Ishikawa (cell line): ENCODE measurements around the gene TMEM141.

Experiments
- CEBPB ChIP-seq: IDR thresholded peaks from 2 replicates; pipeline ENCODE4 v1.6.1; 2012
- CREB1 ChIP-seq: IDR thresholded peaks from 2 replicates; pipeline ENCODE4 v1.6.1; 2012; ENCODE audit warnings: low read depth
- EGR1 ChIP-seq: IDR thresholded peaks from 2 replicates; pipeline ENCODE4 v1.6.1; 2012
- EP300 ChIP-seq: IDR thresholded peaks from 2 replicates; pipeline ENCODE4 v1.6.1; 2012; ENCODE audit warnings: borderline replicate concordance
- FOXM1 ChIP-seq: IDR thresholded peaks from 2 replicates; pipeline ENCODE4 v1.6.1; 2012; ENCODE audit warnings: low read depth, borderline replicate concordance
- NFIC ChIP-seq: IDR thresholded peaks from 2 replicates; pipeline ENCODE4 v1.6.1; 2012
- RAD21 ChIP-seq: IDR thresholded peaks from 2 replicates; pipeline ENCODE4 v1.6.1; 2012; ENCODE audit warnings: low read depth
- REST ChIP-seq: IDR thresholded peaks from 2 replicates; pipeline ENCODE4 v1.6.1; 2012; ENCODE audit warnings: low read depth, mild to moderate bottlenecking
- TAF1 ChIP-seq: IDR thresholded peaks from 2 replicates; pipeline ENCODE4 v1.6.1; 2012; ENCODE audit warnings: low read depth, mild to moderate bottlenecking
- TCF12 ChIP-seq: IDR thresholded peaks from 2 replicates; pipeline ENCODE4 v1.6.1; 2012; ENCODE audit warnings: low read depth
- TEAD4 ChIP-seq: IDR thresholded peaks from 2 replicates; pipeline ENCODE4 v1.6.1; 2012
- YY1 ChIP-seq: IDR thresholded peaks from 2 replicates; pipeline ENCODE4 v1.6.1; 2012; ENCODE audit warnings: low read depth
- ZBTB7A ChIP-seq: IDR thresholded peaks from 2 replicates; pipeline ENCODE4 v1.6.1; 2012; ENCODE audit warnings: low read depth
- TF ChIP-seq, protein P1 (sequence below): IDR thresholded peaks from 2 replicates; pipeline ENCODE4 v1.6.1; 2012
- TF ChIP-seq, protein P2 (sequence below): IDR thresholded peaks from 2 replicates; pipeline ENCODE4 v1.6.1; 2012

Gene TMEM141

DNA sequence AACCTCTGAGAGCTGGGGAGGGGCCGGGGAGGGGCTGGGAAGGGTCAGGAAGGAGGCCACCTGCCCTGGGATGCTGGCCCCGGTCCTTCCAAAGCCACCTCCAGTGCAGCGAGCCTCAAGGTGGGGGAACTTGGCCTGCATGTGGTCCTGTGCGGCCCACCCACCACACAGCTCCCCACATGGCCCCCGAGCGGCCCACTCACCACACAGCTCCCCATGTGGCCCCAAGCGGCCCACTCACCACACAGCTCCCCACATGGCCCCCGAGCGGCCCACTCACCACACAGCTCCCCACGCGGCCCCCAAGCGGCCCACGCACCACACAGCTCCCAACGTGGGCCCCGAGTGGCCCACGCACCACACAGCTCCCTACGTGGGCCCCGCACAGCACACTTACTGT is 46.4 kb upstream of the TMEM141 start:
- TF ChIP-seq CEBPB (no peak), FOXM1 (no peak), TCF12 (no peak), CREB1 (no peak), YY1 (no peak), TEAD4 (no peak), RAD21 (no peak), NFIC (no peak), ZBTB7A (no peak), TAF1 (no peak), REST (no peak)
- TF ChIP-seq, protein P1, sequence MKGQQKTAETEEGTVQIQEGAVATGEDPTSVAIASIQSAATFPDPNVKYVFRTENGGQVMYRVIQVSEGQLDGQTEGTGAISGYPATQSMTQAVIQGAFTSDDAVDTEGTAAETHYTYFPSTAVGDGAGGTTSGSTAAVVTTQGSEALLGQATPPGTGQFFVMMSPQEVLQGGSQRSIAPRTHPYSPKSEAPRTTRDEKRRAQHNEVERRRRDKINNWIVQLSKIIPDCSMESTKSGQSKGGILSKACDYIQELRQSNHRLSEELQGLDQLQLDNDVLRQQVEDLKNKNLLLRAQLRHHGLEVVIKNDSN: no peak
- TF ChIP-seq, protein P2, sequence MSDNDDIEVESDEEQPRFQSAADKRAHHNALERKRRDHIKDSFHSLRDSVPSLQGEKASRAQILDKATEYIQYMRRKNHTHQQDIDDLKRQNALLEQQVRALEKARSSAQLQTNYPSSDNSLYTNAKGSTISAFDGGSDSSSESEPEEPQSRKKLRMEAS: no peak

- no peak for TF ChIP-seq RAD21
- no peak for TF ChIP-seq ZBTB7A
- TF ChIP-seq REST: no peak
- no peak for TF ChIP-seq CEBPB
- no peak for TF ChIP-seq CREB1
- no peak for TF ChIP-seq TCF12
- no peak for TF ChIP-seq EGR1
- no peak for TF ChIP-seq FOXM1
- TF ChIP-seq, protein P2: no peak
- TF ChIP-seq YY1: no peak
- no peak for TF ChIP-seq EP300
- no peak for TF ChIP-seq NFIC
- TF ChIP-seq TAF1: no peak
- TF ChIP-seq, protein P1: no peak
Observed at GRCh38 chr9:136745389-136746154, 45.6 kb upstream of the TMEM141 start.

GRCh38 chr9:136746155-136746490 is 45.0 kb upstream of the TMEM141 start:
- no peak for TF ChIP-seq EP300
- TF ChIP-seq YY1: no peak
- TF ChIP-seq RAD21: no peak
- no peak for TF ChIP-seq EGR1
- TF ChIP-seq FOXM1: no peak
- no peak for TF ChIP-seq ZBTB7A
- no peak for TF ChIP-seq TAF1
- TF ChIP-seq REST: no peak

DNA sequence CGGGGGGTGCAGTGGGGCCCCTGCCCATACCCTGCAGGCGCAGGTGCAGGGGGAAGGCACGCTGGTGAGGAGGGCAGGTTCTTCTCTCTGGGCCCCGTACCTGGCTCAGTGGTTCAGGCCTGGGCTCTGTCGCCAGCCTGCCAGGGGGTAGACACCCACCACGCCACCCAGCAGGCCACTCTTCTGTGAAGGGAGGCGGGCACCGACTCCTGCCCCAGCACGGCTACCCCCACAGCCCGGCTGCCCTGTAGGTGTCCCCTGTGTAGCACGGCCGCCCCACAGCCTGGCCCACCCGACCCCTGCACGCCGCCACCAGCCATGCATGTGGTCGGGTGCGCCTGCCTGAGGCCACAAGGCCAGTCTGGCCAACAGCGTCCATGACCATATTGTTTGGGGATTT is 44.5 kb upstream of the TMEM141 start:
- TF ChIP-seq TAF1: no peak
- TF ChIP-seq REST: no peak
- TF ChIP-seq CREB1: no peak
- TF ChIP-seq, protein P2: no peak
- no peak for TF ChIP-seq EP300
- TF ChIP-seq CEBPB: no peak
- TF ChIP-seq, protein P1: no peak
- TF ChIP-seq FOXM1: no peak
- no peak for TF ChIP-seq NFIC
- no peak for TF ChIP-seq YY1
- no peak for TF ChIP-seq ZBTB7A
- no peak for TF ChIP-seq TEAD4
- TF ChIP-seq RAD21: no peak
- TF ChIP-seq TCF12: no peak
- no peak for TF ChIP-seq EGR1
